HG02610 (cell line): ENCODE measurements around the gene TNS3.

ENCODE experiments used
- ATAC-seq: cut with Tn5 transposase; IDR thresholded peaks from one replicate; pipeline ENCODE4 v1.9.1; 2021; ENCODE audit warnings: mild to moderate bottlenecking, moderate library complexity; ENCODE audit not compliant: unreplicated experiment

Gene TNS3

GRCh38 chr7:47414342-47415317 is 167.3 kb downstream of the TNS3 start:
- no peak for ATAC-seq

GRCh38 chr7:47413526-47414341 is 168.2 kb downstream of the TNS3 start:
- no peak for ATAC-seq

GRCh38 chr7:47411901-47412300 is 170.0 kb downstream of the TNS3 start:
- ATAC-seq = no peak

- no peak for ATAC-seq
These were observed 170.5 kb downstream of the TNS3 start for GRCh38 chr7:47411281-47411869.

GRCh38 chr7:47408675-47409074 is 173.2 kb downstream of the TNS3 start:
- no peak for ATAC-seq

- no peak for ATAC-seq
These were observed 173.9 kb downstream of the TNS3 start for GRCh38 chr7:47407821-47408674.

GRCh38 chr7:47407136-47407535 is 174.8 kb downstream of the TNS3 start:
- ATAC-seq = no peak

- no peak for ATAC-seq
These were observed 175.1 kb downstream of the TNS3 start for GRCh38 chr7:47406801-47407129.

GRCh38 chr7:47405921-47406800 is 175.8 kb downstream of the TNS3 start:
- ATAC-seq = no peak

GRCh38 chr7:47405286-47405904 is 176.5 kb downstream of the TNS3 start:
- no peak for ATAC-seq

- ATAC-seq = no peak
These were observed 177.9 kb downstream of the TNS3 start for GRCh38 chr7:47404010-47404409.

GRCh38 chr7:47402941-47403866 is 178.7 kb downstream of the TNS3 start:
- no peak for ATAC-seq

- ATAC-seq = no peak
These were observed 180.0 kb downstream of the TNS3 start for GRCh38 chr7:47401611-47402570.

GRCh38 chr7:47400741-47401206 is 181.1 kb downstream of the TNS3 start:
- no peak for ATAC-seq

GRCh38 chr7:47400001-47400400 is 181.9 kb downstream of the TNS3 start:
- ATAC-seq = no peak

GRCh38 chr7:47394751-47395252 is 187.1 kb downstream of the TNS3 start:
- no peak for ATAC-seq

GRCh38 chr7:47394216-47394615 is 187.7 kb downstream of the TNS3 start:
- ATAC-seq = no peak
